ENCODE results near the gene MKRN2OS.

DNA sequence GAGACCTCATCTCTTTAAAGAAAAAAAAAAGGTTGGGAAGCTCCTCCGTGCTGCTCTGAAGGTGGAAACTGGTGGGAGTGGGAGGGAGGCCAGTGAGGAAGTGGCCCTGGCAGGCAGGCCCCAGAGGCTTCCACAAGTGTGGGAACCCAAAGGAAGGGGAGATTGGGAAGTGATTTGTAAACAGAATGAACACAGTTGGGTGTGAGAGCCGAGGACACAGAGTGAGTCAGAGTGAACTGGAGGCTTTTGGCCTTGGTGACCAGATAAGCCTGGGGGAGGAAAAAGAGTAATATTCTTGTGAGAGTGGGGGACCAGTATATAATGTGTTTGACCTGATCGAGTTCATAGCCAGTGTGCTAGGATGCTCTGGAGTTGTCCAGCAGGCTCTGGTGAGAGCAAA is 34.6 kb upstream of the MKRN2OS start:
- TF ChIP-seq, protein P1, sequence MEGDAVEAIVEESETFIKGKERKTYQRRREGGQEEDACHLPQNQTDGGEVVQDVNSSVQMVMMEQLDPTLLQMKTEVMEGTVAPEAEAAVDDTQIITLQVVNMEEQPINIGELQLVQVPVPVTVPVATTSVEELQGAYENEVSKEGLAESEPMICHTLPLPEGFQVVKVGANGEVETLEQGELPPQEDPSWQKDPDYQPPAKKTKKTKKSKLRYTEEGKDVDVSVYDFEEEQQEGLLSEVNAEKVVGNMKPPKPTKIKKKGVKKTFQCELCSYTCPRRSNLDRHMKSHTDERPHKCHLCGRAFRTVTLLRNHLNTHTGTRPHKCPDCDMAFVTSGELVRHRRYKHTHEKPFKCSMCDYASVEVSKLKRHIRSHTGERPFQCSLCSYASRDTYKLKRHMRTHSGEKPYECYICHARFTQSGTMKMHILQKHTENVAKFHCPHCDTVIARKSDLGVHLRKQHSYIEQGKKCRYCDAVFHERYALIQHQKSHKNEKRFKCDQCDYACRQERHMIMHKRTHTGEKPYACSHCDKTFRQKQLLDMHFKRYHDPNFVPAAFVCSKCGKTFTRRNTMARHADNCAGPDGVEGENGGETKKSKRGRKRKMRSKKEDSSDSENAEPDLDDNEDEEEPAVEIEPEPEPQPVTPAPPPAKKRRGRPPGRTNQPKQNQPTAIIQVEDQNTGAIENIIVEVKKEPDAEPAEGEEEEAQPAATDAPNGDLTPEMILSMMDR (conservative IDR thresholded peaks at IDR 0.05; ENCODE audit: low read depth, low read length), result no peak
- TF ChIP-seq EZH2 (IDR thresholded peaks at IDR 0.05; ENCODE audit: borderline replicate concordance, low read depth, low read length, poor library complexity, severe bottlenecking), result no peak

Data from A673 (cell line).